Gastrocnemius medialis (tissue), 4 donors: Measurements from ENCODE around the gene ZNF549.
"Not testable (repeated sequence)": the region's sequence is repeated elsewhere in the genome, so short reads cannot be mapped to it uniquely, and the experiment has no call there.

ENCODE experiments used
- POLR2A ChIP-seq, 2 donors: fragments of 450-650 bp; IDR thresholded peaks; one replicate each; pipeline ENCODE4 v1.6.1; 2017; ENCODE audit warnings: antibody characterized with exemption in 2 of 2, mild to moderate bottlenecking in 2 of 2, moderate library complexity in 2 of 2
- TF ChIP-seq, protein P1 (sequence below), 5 experiments: fragments of 450-650 bp in 3 of 5; fragments of 200-600 bp in 2 of 5; sonication (generic) in 2 of 5; IDR thresholded peaks in 4 of 5; conservative IDR thresholded peaks in 1 of 5; 1 replicate in 4 of 5; 2 replicates in 1 of 5; pipeline ENCODE4 v1.5.1; 2016 to 2019; ENCODE audit warnings: antibody characterized with exemption in 5 of 5, mild to moderate bottlenecking in 3 of 5, moderate library complexity in 3 of 5

GRCh38 chr19:57518021-57518420 is 9.1 kb upstream of the ZNF549 start:
- TF ChIP-seq POLR2A (IDR thresholded peaks at IDR 0.05) = not testable (repeated sequence)
- TF ChIP-seq, protein P1, sequence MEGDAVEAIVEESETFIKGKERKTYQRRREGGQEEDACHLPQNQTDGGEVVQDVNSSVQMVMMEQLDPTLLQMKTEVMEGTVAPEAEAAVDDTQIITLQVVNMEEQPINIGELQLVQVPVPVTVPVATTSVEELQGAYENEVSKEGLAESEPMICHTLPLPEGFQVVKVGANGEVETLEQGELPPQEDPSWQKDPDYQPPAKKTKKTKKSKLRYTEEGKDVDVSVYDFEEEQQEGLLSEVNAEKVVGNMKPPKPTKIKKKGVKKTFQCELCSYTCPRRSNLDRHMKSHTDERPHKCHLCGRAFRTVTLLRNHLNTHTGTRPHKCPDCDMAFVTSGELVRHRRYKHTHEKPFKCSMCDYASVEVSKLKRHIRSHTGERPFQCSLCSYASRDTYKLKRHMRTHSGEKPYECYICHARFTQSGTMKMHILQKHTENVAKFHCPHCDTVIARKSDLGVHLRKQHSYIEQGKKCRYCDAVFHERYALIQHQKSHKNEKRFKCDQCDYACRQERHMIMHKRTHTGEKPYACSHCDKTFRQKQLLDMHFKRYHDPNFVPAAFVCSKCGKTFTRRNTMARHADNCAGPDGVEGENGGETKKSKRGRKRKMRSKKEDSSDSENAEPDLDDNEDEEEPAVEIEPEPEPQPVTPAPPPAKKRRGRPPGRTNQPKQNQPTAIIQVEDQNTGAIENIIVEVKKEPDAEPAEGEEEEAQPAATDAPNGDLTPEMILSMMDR (IDR thresholded peaks at IDR 0.05 in 4 of 5, conservative IDR thresholded peaks at IDR 0.05 in 1 of 5) = not testable (repeated sequence)
